GM12801 (cell line): ENCODE data around the gene CHCT1.

Experiments
- TF ChIP-seq, protein P1 (sequence below): IDR thresholded peaks from one replicate; pipeline ENCODE4 v1.5.1; 2011; ENCODE audit warnings: control low read depth; ENCODE audit not compliant: insufficient read length; ENCODE audit errors: extremely low read depth

The CHCT1 gene

GRCh38 chr17:60390186-60390585 is 32.1 kb upstream of the CHCT1 start:
- TF ChIP-seq, protein P1, sequence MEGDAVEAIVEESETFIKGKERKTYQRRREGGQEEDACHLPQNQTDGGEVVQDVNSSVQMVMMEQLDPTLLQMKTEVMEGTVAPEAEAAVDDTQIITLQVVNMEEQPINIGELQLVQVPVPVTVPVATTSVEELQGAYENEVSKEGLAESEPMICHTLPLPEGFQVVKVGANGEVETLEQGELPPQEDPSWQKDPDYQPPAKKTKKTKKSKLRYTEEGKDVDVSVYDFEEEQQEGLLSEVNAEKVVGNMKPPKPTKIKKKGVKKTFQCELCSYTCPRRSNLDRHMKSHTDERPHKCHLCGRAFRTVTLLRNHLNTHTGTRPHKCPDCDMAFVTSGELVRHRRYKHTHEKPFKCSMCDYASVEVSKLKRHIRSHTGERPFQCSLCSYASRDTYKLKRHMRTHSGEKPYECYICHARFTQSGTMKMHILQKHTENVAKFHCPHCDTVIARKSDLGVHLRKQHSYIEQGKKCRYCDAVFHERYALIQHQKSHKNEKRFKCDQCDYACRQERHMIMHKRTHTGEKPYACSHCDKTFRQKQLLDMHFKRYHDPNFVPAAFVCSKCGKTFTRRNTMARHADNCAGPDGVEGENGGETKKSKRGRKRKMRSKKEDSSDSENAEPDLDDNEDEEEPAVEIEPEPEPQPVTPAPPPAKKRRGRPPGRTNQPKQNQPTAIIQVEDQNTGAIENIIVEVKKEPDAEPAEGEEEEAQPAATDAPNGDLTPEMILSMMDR: no peak

- TF ChIP-seq, protein P1: no peak
These were observed 31.3 kb upstream of the CHCT1 start for GRCh38 chr17:60390925-60391470.

DNA sequence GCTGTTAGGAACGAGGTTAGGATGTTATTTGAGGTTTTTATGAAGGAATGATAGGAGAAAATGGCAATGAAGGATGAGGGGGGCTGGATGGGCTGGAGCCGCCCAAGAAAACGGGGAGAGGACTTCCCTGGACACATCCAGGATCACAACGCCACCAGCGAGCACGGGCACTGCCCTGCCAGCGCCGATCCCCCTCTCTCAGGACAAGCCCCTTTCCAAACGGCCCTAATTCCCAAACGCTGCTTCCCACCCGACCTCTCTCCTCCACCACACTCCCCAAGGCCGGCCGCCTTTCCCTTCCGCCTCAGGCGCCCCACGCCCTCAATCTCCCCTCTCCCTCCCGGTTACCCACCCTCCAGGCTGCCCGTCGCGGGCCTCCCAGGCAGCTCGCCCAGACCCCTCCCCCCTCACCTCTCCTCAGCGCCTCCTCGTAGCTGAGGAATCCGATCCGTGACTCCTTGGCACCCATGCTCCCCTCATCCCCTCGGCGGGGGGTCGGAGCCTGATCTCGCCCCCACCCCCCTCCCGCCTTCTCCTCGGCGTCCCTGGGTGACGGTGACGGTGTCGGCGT is 30.7 kb upstream of the CHCT1 start:
- TF ChIP-seq, protein P1: no peak

DNA sequence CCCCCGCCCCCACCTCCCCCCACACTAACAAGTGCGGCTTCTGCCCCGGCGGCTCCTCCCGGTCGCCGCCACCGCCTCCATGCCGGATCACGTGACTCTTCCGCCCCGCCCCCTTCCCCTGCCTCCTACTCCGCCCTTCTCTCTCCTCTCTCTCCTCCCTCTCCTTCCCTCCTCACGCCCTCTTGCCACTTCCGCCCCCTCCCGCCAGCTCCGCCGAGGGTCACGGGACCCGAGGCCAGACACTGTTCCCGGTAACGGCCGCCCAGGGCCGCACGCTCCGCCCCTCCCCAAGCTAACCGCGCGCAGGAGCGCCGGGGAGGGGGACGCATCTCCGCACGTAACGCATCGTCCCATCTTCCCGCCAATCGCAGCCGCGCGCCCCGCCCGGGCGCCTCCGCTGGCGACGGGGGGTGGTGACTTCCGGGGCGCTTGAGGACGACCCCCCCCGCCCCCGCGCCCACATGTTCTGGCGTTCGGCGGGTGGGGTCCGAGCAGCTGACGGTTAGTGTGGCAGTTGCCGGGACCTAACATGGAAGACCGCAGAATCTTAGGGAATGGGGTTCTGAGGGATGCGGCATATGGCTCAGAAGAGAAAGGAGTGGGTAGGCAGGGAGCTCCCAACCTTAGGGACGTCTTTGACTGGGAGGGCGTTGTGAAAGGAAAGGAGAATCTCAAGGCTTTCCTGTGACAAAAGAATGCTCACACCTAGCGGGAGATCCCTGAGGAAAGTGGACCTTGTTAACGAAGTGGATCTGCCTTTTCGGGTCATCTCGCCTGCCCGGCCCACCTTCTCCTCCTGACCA is 30.0 kb upstream of the CHCT1 start, which contains the start of gene USP32:
USP32 (minus strand) TSS at position 92 of the 803 bp plus-strand sequence. CDS start 194 bp downstream, outside the sequence.
- TF ChIP-seq, protein P1: no peak

DNA sequence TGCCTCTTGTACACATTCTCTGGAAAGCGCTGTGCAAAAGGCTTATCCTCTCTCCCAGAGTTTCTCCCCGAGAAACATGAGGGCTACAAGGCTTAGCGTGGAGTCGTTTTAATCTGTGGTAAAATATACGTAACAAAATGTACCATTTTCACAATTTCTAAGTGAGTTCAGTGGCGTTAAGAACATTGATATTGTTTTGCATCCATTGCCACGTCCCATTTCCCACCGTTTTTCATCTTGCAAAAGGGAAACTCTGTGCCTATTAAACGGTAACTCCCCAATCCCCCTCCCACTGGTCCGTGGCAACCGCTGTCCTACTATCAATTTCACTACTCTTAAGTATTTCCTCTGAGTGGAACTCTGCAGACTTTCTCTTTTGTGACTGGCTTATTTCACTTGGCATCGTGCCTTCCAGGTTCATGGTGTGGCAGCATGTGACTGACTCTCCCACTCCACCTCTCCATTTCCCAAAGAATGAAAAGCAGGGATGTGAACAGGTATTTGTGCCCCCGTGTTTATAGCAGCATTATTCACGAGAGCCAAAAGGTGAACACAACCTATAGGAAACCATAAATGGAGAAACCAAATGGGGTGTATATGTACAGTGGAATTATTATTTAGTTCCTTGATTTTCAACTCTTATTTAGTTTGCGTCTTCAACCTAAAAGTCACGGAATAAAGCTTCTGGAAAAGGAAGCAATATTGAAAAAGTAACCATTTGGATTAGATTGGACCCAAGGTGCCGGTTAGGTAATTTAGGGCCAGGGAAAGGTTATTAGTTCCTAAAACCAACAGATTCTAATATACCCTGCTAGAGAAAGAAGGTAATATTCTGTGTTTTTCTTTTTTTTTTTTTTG is 29.2 kb upstream of the CHCT1 start:
- TF ChIP-seq, protein P1: no peak

DNA sequence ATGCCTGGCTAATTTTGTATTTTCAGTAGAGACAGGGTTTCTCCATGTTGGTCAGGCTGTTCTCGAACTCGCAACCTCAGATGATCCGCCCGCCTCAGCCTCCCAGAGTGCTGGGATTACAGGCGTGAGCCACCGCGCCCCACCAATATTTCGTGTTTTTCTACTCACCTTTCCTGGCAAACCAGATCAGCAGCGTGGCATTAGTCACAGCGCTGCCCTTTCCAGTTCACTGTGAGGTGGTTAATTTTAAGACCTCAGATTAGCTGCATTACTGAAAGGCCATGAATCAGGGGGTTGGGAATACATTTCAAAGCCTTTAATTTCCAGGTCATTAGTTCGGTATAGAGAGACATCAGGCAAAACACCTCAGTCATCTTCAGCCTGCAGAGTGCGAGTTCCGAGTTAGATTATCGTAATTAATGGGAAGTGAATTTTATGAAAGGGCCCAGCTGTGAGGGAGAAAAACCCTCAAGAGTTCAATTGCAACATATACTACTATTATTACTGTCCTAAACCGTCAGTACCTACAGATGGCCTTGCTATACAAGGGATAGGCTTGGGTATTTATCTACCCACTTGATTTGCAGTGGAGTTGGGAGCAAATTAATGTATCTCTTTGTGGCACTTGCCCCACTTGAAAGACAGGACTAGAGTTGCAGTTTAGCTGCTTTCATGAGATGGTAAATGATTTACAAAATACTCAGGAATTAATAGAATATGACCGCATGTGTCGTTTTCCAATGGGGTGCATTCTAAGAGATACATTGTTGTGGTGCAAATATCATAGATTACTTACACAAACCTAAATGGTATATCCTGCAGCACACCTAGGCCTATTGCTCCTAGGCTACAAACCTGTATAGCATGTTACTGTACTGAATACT is 28.2 kb upstream of the CHCT1 start:
- TF ChIP-seq, protein P1: no peak
